K562 (cell line): Measurements from ENCODE around the gene HADH. TPM values are rescaled to one million over a fixed set of nuclear protein-coding genes. Genes with fewer than 3 reads are reported as not detected.

Experiments used
- ARID3B ChIP-seq: fragments of 250-450 bp; sonication (Bioruptor Pico); IDR thresholded peaks from 2 replicates; pipeline ENCODE4 v1.4.0; 2020; ENCODE audit warnings: borderline replicate concordance
- CBX3 ChIP-seq, 2 experiments: IDR thresholded peaks; 1 replicate in 1 of 2; 2 replicates in 1 of 2; pipeline ENCODE4 v1.6.1; 2012; ENCODE audit warnings: inconsistent platforms in 2 of 2, low read length in 2 of 2, borderline replicate concordance in 1 of 2, control low read depth in 1 of 2
- EP300 ChIP-seq: IDR thresholded peaks from 2 replicates; pipeline ENCODE4 v1.6.1; 2012; ENCODE audit warnings: low read length, improper control_type of control experiment
- ESRRA ChIP-seq: fragments of 450-650 bp; IDR thresholded peaks from 2 replicates; pipeline ENCODE4 v1.6.1; 2014; ENCODE audit warnings: low read depth, mild to moderate bottlenecking, moderate library complexity, borderline replicate concordance
- ETV5 ChIP-seq: sonication (generic); formaldehyde crosslinking; IDR thresholded peaks from 2 replicates; pipeline ENCODE4 v1.4.0; 2020; ENCODE audit warnings: low read depth, mild to moderate bottlenecking, missing genetic modification reagents
- HBP1 ChIP-seq: fragments of 450-650 bp; formaldehyde crosslinking; IDR thresholded peaks from 2 replicates; pipeline ENCODE4 v1.4.0; 2022; ENCODE audit warnings: missing genetic modification characterization
- HDAC2 ChIP-seq: fragments of 450-650 bp; IDR thresholded peaks from 2 replicates; pipeline ENCODE4 v1.6.1; 2016; ENCODE audit warnings: mild to moderate bottlenecking
- PBX2 ChIP-seq, 2 experiments: IDR thresholded peaks in 1 of 2; conservative IDR thresholded peaks in 1 of 2; 2 replicates each; pipeline ENCODE4 v1.6.1; 2016; ENCODE audit warnings: low read depth in 2 of 2, mild to moderate bottlenecking in 1 of 2, missing compliant biosample characterization in 1 of 2, missing genetic modification characterization in 1 of 2, moderate library complexity in 1 of 2
- SMAD2 ChIP-seq: fragments of 150-350 bp; IDR thresholded peaks from 2 replicates; pipeline ENCODE4 v1.6.1; 2014; ENCODE audit warnings: low read depth, mild to moderate bottlenecking, low read length
- SNAPC5 ChIP-seq: fragments of 250-450 bp; sonication (Bioruptor Pico); IDR thresholded peaks from 2 replicates; pipeline ENCODE4 v1.8.0; 2021; ENCODE audit warnings: moderate library complexity, mild to moderate bottlenecking, inconsistent platforms
- SRSF9 ChIP-seq: fragments of 200-400 bp; formaldehyde crosslinking; IDR thresholded peaks from 2 replicates; pipeline ENCODE4 v1.6.1; 2017; ENCODE audit warnings: low read depth, low read length, borderline replicate concordance
- TEAD4 ChIP-seq, 2 experiments: sonication (generic) in 1 of 2; formaldehyde crosslinking in 1 of 2; IDR thresholded peaks; 2 replicates each; pipeline versions ENCODE4 v1.6.1 to v1.8.0; 2012 to 2022; ENCODE audit warnings: borderline replicate concordance in 1 of 2, inconsistent platforms in 1 of 2, low read length in 1 of 2, mild to moderate bottlenecking in 1 of 2, missing genetic modification reagents in 1 of 2
- TGIF2 ChIP-seq: sonication (generic); formaldehyde crosslinking; IDR thresholded peaks from 2 replicates; pipeline ENCODE4 v1.8.1; 2022; ENCODE audit warnings: mild to moderate bottlenecking, missing genetic modification reagents, moderate library complexity
- ZNF551 ChIP-seq: fragments of 250-450 bp; sonication (Bioruptor Pico); IDR thresholded peaks from 2 replicates; pipeline ENCODE4 v1.5.0; 2021; ENCODE audit warnings: mild to moderate bottlenecking, moderate library complexity
- ZNF766 ChIP-seq: fragments of 200-800 bp; sonication (Bioruptor generic); conservative IDR thresholded peaks from 2 replicates; pipeline ENCODE4 v1.6.1; 2016; ENCODE audit warnings: missing genetic modification characterization, missing compliant biosample characterization
- ZSCAN32 ChIP-seq: fragments of 450-650 bp; formaldehyde crosslinking; IDR thresholded peaks from 2 replicates; pipeline ENCODE4 v1.4.0; 2020; ENCODE audit warnings: mild to moderate bottlenecking, moderate library complexity
- polyA plus RNA-seq, 8 experiments: library from polyadenylated mRNA; depleted of rRNA in 4 of 8; stranded (reverse) in 5 of 8; unstranded in 3 of 8; fragments of >200 nt; fragmentation: Nextera tagmentation in 2 of 8; fragmentation: Illumina TruSeq in 1 of 8; extraction: Ambion mirVana in 2 of 8; extraction: Trizol in 1 of 8; gene quantifications; 2 replicates each; pipeline versions ENCODE4 v1.2.1 to v1.2.3, GENCODE V29; 2011 to 2014; ENCODE audit warnings: inconsistent platforms in 1 of 8, missing spikeins in 1 of 8
- total RNA-seq, 7 experiments: library from RNA; depleted of rRNA in 6 of 7; stranded (reverse); fragments of >200 nt in 6 of 7; fragmentation: Illumina TruSeq in 2 of 7; extraction: Trizol in 2 of 7; gene quantifications; 2 replicates each; pipeline versions ENCODE4 v1.2.1 to v1.2.3, GENCODE V29; 2011 to 2021; ENCODE audit warnings: low replicate concordance in 1 of 7
- TF ChIP-seq, protein P1 (sequence below), 2 experiments: fragments of 450-650 bp in 1 of 2; IDR thresholded peaks; 2 replicates each; pipeline ENCODE4 v1.6.1; 2011 to 2017; ENCODE audit warnings: low read depth in 2 of 2, antibody characterized with exemption in 1 of 2, borderline replicate concordance in 1 of 2, low read length in 1 of 2, mild to moderate bottlenecking in 1 of 2, mixed read lengths in 1 of 2; ENCODE audit not compliant: control insufficient read depth in 1 of 2

The HADH gene
- total and polyA plus RNA-seq, 9 of the 15 experiments (the other 6 are each of a cell fraction or from before 2014, with no cell fraction given), result 9.4 to 73.3 (median 32.8) TPM

DNA sequence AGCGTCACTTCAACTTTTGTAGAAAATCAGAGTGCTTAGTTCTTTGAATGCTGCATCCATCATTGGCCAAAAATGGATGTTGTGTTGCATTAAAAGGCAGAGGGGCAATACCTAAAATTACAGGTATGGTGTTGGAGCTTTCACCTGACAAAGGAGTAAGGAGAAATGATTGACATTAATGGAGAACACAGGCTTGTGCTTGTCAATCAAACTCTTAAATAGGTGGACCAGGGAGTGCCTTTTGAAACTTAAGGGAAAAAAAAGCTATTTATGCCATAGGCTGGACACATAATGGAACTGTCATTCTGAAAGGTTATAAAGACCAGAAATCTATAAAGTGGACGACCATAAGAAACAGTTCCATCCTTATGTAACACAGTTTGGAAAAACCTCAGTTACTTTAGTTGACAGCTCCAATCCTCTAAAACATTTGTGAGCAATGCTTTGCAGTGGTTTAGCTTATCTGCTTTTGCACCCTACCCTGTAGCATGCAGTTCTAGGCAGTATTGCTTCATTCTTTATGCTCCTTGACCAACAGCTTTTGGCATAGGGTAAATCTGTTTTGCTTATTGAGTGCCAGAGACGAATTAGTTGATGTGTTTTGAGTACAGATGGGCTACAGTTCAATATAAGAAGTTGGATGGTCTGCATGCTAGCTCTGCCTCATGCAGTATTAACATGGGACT is 2.4 kb downstream of the HADH start (continued):
- TF ChIP-seq ARID3B (CRISPR knock-in tag) (no peak), CBX3 (IDR thresholded peaks at IDR 0.05; ENCODE audit: borderline replicate concordance in 1 of 2, low read length in 2 of 2) (no peak), TGIF2 (CRISPR knock-in tag) (no peak), ZNF766 (CRISPR knock-in tag) (no peak), ESRRA (no peak), SRSF9 (no peak), HBP1 (CRISPR knock-in tag) (no peak), PBX2 (CRISPR knock-in tag; IDR thresholded peaks at IDR 0.05; ENCODE audit: low read depth) (no peak), PBX2 (tag; conservative IDR thresholded peaks at IDR 0.05; ENCODE audit: low read depth) (peak; percentile 36; the same call in 1 of the 2 replicates), SNAPC5 (CRISPR knock-in tag) (no peak), ETV5 (CRISPR knock-in tag) (no peak), ZSCAN32 (CRISPR knock-in tag) (no peak), EP300 (peak; percentile 17; the same call in 1 of the 2 replicates), HDAC2 (peak; percentile 91), ZNF551 (CRISPR knock-in tag) (no peak), SMAD2 (no peak), TEAD4 (IDR thresholded peaks at IDR 0.05; ENCODE audit: low read length) (peak; percentile 87), TEAD4 (CRISPR knock-in tag; IDR thresholded peaks at IDR 0.05; ENCODE audit: borderline replicate concordance) (no peak)
- TF ChIP-seq, protein P1, sequence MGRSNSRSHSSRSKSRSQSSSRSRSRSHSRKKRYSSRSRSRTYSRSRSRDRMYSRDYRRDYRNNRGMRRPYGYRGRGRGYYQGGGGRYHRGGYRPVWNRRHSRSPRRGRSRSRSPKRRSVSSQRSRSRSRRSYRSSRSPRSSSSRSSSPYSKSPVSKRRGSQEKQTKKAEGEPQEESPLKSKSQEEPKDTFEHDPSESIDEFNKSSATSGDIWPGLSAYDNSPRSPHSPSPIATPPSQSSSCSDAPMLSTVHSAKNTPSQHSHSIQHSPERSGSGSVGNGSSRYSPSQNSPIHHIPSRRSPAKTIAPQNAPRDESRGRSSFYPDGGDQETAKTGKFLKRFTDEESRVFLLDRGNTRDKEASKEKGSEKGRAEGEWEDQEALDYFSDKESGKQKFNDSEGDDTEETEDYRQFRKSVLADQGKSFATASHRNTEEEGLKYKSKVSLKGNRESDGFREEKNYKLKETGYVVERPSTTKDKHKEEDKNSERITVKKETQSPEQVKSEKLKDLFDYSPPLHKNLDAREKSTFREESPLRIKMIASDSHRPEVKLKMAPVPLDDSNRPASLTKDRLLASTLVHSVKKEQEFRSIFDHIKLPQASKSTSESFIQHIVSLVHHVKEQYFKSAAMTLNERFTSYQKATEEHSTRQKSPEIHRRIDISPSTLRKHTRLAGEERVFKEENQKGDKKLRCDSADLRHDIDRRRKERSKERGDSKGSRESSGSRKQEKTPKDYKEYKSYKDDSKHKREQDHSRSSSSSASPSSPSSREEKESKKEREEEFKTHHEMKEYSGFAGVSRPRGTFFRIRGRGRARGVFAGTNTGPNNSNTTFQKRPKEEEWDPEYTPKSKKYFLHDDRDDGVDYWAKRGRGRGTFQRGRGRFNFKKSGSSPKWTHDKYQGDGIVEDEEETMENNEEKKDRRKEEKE (IDR thresholded peaks at IDR 0.05; ENCODE audit: borderline replicate concordance in 1 of 2, control insufficient read depth in 1 of 2, low read depth in 2 of 2, low read length in 1 of 2), result no peak
